Activated CD4-positive, alpha-beta T cell treated with anti-CD3 and anti-CD28 coated beads, Interleukin-2, amount 50 U/mL, for 4 hours (primary cell): ENCODE measurements around the gene ARPIN.
"Not testable (repeated sequence)": the region's sequence is repeated elsewhere in the genome, so short reads cannot be mapped to it uniquely, and the experiment has no call there.

Experiments used
- DNase-seq, 2 experiments: peaks; one replicate each; pipeline ENCODE4 v3.0.0-alpha.2; 2020

The ARPIN gene

GRCh38 chr15:89875741-89876140, 37.0 kb downstream of the ARPIN start:
- DNase-seq: no peak

GRCh38 chr15:89874926-89875564, 37.7 kb downstream of the ARPIN start:
- DNase-seq: peak; percentile 79 to 80

- DNase-seq: no peak
Measured at GRCh38 chr15:89870688-89871288, 42.0 kb downstream of the ARPIN start.

DNA sequence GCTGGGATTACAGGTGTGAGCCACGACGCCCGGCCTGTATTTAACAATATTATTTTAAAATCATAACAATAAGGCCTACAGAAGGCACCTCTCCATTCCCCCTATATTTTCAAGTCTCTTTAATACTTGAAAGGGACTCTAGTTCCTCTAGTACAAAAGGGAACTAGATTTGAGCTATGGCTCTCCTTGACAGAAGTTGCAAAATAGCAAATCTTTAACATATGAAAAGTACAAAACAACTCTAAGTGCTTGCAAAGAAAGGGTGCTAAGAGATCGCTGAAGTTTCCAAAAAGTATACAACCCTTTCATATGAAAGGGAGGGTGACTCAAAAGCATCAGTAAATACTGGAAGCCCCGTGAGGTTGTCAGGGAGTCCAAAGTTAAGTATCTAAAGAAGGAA, 42.7 kb downstream of the ARPIN start:
- DNase-seq: no peak

GRCh38 chr15:89869490-89869889, 43.3 kb downstream of the ARPIN start:
- not testable (repeated sequence) for DNase-seq

DNA sequence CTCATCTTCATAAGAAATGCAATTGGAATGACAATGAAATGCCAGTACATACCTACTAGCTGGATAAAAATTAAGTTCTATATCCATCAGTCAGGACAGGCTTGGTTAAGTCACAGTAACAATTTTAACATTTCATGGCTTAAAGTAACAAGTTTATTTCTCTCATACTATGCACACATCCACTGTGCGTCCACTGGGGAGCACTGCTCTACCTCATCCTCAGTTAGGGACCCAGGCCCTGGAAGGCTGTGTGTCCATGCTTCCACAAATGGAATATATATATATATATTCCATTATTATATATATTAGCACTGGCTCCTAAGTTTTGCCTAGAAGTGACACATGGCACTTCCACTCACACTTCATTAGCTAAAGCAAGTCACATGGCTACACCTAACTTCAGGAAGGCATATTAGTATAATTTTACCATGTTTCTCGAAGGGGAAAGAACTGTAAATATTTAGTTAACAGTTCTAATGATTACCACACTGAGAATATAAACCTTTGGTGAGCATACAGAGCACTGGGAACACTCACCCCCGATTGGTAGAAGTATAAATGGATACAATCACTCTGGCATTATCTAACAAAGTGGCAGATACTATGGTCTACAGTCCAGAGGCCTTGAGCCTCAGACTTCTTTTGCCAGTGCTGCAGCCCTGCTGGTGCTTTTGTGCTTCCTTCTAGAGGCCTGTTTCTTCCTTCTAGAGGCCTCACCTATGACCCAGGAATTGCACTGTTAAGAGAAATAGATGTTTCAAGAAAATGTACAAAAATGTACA, 47.6 kb downstream of the ARPIN start:
- no peak for DNase-seq

DNA sequence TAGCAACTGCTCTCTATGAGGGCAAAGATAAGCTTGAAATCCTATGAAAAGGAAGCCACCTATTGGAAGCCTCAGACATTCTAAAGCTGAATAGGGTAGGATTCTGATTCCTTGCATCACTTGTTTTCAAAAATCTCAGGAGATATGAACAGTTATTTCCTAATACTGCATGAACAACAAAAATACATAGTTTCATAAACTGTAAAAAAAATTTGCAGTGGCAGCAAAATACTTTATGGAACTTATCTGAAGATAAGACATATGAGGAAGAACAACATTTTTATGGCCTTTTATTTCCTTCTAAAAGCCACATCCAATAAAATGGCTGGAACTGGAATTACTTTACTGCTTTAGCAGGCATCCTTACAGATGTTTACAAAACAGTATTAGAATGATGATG, 48.8 kb downstream of the ARPIN start:
- no peak for DNase-seq

GRCh38 chr15:89860891-89861290, 51.9 kb downstream of the ARPIN start:
- no peak for DNase-seq

DNA sequence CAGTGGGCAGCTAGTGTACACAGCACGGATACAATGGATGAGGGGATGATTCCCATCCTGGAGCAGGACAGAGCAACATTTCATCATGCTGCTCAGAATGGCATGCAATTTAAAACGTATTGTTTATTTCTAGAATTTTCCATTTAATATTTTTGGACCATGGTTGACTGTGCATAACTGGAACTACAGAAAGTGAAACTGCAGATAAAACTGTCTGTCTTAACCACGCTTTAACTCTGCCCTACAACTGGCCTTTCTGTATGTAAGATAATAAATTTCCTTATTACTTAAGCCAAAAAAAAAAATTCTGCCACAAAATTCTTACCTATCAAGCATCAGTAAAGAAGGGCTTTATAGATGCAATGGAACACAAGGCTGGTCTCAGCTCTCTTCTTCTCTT, 52.3 kb downstream of the ARPIN start:
- DNase-seq: no peak

DNA sequence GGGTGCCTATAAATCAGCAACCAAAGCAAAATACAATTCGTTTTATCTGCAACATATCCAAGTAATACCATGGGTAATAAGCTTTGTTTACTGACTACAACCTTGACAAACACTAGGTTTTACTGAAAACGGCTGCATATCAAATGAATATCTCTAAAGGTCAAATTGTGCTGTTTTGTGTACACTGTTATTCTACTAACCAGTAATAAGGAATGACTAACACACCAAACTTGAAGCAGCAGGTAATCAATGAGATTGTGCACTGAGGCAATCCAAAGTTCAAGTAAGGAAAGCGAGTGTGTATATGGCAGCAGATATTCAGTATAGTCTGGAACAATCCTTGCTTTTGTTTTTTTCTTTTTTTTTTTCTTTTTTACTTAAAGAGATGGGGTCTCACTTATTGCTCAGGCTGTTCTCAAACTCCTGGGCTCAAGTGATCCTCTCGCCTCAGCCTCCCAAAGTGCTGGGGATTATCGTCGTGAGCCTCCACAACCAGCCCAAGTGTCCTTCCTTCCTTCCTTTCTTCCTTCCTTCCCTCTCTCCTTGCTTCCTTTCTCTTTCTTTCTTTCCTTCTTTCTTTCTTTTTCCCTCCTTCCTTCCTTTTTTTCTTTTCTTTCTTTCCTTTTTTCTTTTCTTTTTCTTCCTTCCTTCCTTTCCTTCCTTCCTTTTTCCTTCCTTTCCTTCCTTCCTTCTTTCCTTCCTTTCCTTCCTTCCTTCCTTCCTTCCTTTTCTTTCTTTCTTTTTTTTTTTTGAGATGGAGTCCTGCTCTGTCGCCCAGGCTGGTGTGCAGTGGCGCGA, 53.9 kb downstream of the ARPIN start:
- DNase-seq: no peak

GRCh38 chr15:89857673-89858072, 55.1 kb downstream of the ARPIN start:
- no peak for DNase-seq

GRCh38 chr15:89855948-89856347, 56.8 kb downstream of the ARPIN start:
- no peak for DNase-seq

GRCh38 chr15:89854863-89855262, 57.9 kb downstream of the ARPIN start:
- DNase-seq: not testable (repeated sequence)

DNA sequence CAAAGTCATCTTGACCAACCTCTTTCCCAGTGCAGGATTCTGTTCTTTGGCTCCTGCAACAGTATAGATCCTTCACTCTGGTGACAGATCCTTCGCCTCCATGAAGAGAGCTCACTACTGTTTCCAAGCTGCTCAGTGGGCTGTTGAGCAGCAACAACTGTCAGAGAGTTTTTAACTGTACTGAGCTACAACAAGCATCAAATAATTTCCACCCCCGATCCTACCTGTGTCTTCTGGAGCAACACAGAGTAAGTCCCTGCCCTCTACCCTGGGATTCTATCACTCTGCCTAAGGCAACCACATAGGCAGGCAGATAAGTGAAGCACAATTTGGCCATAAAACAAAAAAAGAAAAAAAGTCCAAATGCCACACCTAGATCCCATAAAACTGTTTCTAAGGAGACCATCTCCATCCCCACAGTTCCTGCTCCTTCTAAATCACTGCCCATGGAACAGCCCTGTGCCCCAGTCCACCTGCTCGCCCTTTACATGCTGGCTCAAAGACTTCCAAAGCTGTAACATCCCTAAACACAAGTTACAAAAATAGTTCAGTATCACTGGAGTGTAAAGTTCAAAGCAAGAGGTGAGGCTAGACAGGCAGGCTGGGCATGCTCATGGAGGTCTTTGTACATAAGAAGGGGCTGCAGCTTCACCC, 60.3 kb downstream of the ARPIN start:
- DNase-seq: no peak

GRCh38 chr15:89851673-89852341, 60.9 kb downstream of the ARPIN start:
- no peak for DNase-seq

GRCh38 chr15:89848970-89849292, 63.8 kb downstream of the ARPIN start:
- no peak for DNase-seq

DNA sequence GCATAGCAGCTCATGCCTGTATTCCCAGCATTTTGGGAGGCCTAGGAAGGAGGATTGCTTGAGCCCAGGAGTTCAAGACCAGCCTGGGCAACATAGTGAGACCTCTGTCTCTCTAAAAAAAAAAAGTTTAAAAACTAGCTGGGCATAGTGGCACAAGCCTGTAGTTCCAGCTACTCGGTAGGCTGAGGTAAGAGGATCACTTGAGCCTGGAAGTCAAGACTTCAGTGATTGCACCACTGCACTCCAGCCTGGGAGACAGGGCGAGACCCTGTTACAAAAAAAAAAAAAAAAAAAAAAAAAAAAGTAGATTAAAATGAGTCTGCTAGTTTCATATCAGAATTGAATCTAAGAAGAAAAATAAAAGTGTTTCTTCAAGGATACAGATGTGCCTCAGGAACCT, 65.7 kb downstream of the ARPIN start:
- no peak for DNase-seq

GRCh38 chr15:89845305-89845893, 67.4 kb downstream of the ARPIN start:
- no peak for DNase-seq
